Right lobe of liver (tissue), 4 donors: Measurements from ENCODE around the gene STX7.

Source experiments
- POLR2A ChIP-seq: fragments of 450-650 bp; IDR thresholded peaks from one replicate; pipeline ENCODE4 v1.6.1; 2017; ENCODE audit warnings: antibody characterized with exemption, mild to moderate bottlenecking
- TF ChIP-seq, protein P1 (sequence below), 4 donors: fragments of 200-600 bp in 3 of 4; fragments of 450-650 bp in 1 of 4; IDR thresholded peaks; one replicate each; pipeline versions ENCODE4 v1.5.1 to v1.8.0; 2016 to 2022; ENCODE audit warnings: antibody characterized with exemption in 4 of 4, mild to moderate bottlenecking in 2 of 4
- donor health status: DM: no; HTN: no; CAD: no.
- donor health status: DM: no; HTN: no; CAD: no.
- donor health status: DM: no; HTN: yes; CAD: no.

DNA sequence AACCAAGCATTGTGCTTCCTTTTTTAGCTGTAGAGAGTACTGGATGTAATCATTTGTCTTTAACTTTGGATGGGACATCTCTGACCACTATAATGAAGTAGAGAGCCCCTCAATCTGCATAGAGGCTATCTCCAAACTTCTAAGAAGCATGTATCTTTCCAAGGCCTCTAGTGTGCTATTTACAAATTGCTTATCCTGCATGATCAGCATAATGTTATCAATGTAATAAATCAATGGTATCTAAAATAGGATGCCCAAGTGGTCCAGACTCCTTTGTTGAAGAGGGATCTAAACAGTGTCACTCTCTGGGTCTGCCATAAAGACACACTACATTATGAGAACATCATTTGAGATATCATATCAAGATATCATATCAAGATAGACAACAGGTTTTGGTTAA is 31.9 kb upstream of the STX7 start:
- TF ChIP-seq, protein P1, sequence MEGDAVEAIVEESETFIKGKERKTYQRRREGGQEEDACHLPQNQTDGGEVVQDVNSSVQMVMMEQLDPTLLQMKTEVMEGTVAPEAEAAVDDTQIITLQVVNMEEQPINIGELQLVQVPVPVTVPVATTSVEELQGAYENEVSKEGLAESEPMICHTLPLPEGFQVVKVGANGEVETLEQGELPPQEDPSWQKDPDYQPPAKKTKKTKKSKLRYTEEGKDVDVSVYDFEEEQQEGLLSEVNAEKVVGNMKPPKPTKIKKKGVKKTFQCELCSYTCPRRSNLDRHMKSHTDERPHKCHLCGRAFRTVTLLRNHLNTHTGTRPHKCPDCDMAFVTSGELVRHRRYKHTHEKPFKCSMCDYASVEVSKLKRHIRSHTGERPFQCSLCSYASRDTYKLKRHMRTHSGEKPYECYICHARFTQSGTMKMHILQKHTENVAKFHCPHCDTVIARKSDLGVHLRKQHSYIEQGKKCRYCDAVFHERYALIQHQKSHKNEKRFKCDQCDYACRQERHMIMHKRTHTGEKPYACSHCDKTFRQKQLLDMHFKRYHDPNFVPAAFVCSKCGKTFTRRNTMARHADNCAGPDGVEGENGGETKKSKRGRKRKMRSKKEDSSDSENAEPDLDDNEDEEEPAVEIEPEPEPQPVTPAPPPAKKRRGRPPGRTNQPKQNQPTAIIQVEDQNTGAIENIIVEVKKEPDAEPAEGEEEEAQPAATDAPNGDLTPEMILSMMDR (IDR thresholded peaks at IDR 0.05) = no peak
- TF ChIP-seq POLR2A = no peak
